ENCODE data around the gene EML5.
"Not testable (repeated sequence)": the region's sequence is repeated elsewhere in the genome, so short reads cannot be mapped to it uniquely, and the experiment has no call there.

EML5 gene

GRCh38 chr14:88799522-88799921, 6.8 kb upstream of the EML5 start:
- DNase-seq, result no peak

- no peak for DNase-seq
Measured at GRCh38 chr14:88798156-88798555, 5.4 kb upstream of the EML5 start.

GRCh38 chr14:88793259-88793625, 489 bp upstream of the EML5 start:
- DNase-seq, result no peak

GRCh38 chr14:88791629-88792472, 902 bp downstream of the EML5 start:
- peak; percentile 39 to 40 for DNase-seq

- no peak for DNase-seq
Measured at GRCh38 chr14:88791252-88791621, 1.5 kb downstream of the EML5 start.

- no peak for DNase-seq
Measured at GRCh38 chr14:88790501-88791251, 2.1 kb downstream of the EML5 start.

- DNase-seq, result not testable (repeated sequence)
Measured at GRCh38 chr14:88789573-88789972, 3.2 kb downstream of the EML5 start.

GRCh38 chr14:88786715-88787114, 6.0 kb downstream of the EML5 start:
- no peak for DNase-seq

GRCh38 chr14:88785911-88786310, 6.8 kb downstream of the EML5 start:
- DNase-seq, result no peak

- no peak for DNase-seq
Measured at GRCh38 chr14:88775532-88775931, 17.2 kb downstream of the EML5 start.

- DNase-seq, result no peak
Measured at GRCh38 chr14:88770736-88771135, 22.0 kb downstream of the EML5 start.

GRCh38 chr14:88765130-88765529, 27.6 kb downstream of the EML5 start:
- no peak for DNase-seq

- DNase-seq, result no peak
Measured at GRCh38 chr14:88753873-88754272, 38.9 kb downstream of the EML5 start.

- no peak for DNase-seq
Measured at GRCh38 chr14:88750945-88751344, 41.8 kb downstream of the EML5 start.

- no peak for DNase-seq
Measured at GRCh38 chr14:88750413-88750812, 42.3 kb downstream of the EML5 start.

- no peak for DNase-seq
Measured at GRCh38 chr14:88749139-88749538, 43.6 kb downstream of the EML5 start.

- no peak for DNase-seq
Measured at GRCh38 chr14:88748288-88748687, 44.5 kb downstream of the EML5 start.

GRCh38 chr14:88746052-88746451, 46.7 kb downstream of the EML5 start:
- DNase-seq, result no peak

GRCh38 chr14:88737245-88737644, 55.5 kb downstream of the EML5 start:
- DNase-seq, result no peak

- DNase-seq, result no peak
Measured at GRCh38 chr14:88733121-88733520, 59.6 kb downstream of the EML5 start.

- DNase-seq, result no peak
Measured at GRCh38 chr14:88729159-88729558, 63.6 kb downstream of the EML5 start.

GRCh38 chr14:88727057-88727456, 65.7 kb downstream of the EML5 start:
- no peak for DNase-seq

- DNase-seq, result no peak
Measured at GRCh38 chr14:88710709-88711108, 82.0 kb downstream of the EML5 start.

GRCh38 chr14:88707088-88707487, 85.7 kb downstream of the EML5 start:
- no peak for DNase-seq
